ENCODE data around the gene C1orf159. TPM values are rescaled to one million over a fixed set of nuclear protein-coding genes. Genes with fewer than 3 reads are reported as not detected.
A peak's percentile ranks its signal among the peaks of the same experiment; 100 is the strongest.
"Not testable (repeated sequence)": the region's sequence is repeated elsewhere in the genome, so short reads cannot be mapped to it uniquely, and the experiment has no call there.

The C1orf159 gene
- total RNA-seq, 1 donor from 2014 or later: 20.2 TPM

DNA sequence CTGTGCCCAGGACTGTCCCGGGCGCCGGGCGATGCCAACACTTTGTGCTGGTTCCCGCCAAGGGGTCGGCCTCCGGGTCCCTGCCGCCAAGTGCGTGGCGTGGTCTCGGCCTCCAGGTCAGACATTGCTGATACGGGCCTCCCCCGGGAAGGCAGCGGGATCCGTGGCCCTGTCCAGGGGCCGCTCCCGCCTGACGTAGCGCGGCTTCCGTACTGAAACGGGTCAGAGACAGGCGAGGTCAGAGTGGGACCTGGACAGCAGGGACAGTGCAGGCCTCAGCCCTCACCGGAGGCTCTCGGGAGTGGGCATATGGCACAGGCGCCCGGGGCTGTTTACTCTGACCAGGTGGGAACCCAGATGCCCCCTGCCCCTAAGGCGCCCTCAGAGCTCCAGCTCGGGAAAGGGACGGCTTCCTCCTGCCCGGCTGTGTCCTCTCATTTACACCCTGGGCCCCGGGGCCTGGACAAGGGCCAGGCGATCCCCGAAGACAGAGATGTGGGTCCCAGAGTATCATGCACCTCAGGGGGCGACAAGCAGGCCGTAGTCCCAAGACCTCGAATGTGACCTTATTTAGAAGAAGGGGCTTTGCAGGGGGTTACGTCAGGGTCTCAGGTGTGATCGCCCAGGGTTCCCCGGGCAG lies 33.0 kb downstream of the C1orf159 start:
- H3K4me3 ChIP-seq (ENCODE audit: low read depth, low read length): no peak overlapping the region
- TF ChIP-seq, protein P1, sequence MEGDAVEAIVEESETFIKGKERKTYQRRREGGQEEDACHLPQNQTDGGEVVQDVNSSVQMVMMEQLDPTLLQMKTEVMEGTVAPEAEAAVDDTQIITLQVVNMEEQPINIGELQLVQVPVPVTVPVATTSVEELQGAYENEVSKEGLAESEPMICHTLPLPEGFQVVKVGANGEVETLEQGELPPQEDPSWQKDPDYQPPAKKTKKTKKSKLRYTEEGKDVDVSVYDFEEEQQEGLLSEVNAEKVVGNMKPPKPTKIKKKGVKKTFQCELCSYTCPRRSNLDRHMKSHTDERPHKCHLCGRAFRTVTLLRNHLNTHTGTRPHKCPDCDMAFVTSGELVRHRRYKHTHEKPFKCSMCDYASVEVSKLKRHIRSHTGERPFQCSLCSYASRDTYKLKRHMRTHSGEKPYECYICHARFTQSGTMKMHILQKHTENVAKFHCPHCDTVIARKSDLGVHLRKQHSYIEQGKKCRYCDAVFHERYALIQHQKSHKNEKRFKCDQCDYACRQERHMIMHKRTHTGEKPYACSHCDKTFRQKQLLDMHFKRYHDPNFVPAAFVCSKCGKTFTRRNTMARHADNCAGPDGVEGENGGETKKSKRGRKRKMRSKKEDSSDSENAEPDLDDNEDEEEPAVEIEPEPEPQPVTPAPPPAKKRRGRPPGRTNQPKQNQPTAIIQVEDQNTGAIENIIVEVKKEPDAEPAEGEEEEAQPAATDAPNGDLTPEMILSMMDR (conservative IDR thresholded peaks at IDR 0.05; ENCODE audit: low read depth, low read length): no peak
- DNase-seq (ENCODE audit: low read depth): no peak

DNA sequence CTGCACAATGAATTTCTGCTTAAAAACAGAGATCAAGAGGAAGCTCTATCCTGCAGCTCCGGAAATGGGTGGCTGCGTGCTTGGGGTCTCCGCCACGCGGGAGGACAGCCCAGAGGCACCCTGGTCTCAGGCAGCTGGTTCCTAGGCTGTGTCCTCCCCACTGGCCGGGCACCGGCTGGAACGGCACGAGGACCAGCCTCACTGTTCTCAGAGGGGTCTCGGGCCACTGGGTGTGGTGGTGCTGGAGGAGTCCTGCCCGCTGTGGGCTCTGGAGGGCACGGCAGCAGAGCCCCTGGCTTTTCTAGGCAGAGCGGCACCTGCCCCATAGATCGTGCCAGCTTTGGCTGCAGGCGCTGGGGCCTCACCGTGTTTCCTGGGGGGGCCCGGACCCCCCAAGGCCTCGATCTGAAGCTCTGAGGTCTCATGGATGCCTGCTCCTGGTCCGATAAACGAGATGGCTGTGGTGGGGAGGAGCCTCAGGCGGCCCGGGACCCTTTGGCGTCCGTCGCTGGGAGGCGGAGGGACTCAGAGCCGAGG lies 33.6 kb downstream of the C1orf159 start:
- TF ChIP-seq, protein P1 (conservative IDR thresholded peaks at IDR 0.05; ENCODE audit: low read depth, low read length): no peak
- DNase-seq (ENCODE audit: low read depth): no peak
- H3K4me3 ChIP-seq (ENCODE audit: low read depth, low read length): no peak overlapping the region

DNA sequence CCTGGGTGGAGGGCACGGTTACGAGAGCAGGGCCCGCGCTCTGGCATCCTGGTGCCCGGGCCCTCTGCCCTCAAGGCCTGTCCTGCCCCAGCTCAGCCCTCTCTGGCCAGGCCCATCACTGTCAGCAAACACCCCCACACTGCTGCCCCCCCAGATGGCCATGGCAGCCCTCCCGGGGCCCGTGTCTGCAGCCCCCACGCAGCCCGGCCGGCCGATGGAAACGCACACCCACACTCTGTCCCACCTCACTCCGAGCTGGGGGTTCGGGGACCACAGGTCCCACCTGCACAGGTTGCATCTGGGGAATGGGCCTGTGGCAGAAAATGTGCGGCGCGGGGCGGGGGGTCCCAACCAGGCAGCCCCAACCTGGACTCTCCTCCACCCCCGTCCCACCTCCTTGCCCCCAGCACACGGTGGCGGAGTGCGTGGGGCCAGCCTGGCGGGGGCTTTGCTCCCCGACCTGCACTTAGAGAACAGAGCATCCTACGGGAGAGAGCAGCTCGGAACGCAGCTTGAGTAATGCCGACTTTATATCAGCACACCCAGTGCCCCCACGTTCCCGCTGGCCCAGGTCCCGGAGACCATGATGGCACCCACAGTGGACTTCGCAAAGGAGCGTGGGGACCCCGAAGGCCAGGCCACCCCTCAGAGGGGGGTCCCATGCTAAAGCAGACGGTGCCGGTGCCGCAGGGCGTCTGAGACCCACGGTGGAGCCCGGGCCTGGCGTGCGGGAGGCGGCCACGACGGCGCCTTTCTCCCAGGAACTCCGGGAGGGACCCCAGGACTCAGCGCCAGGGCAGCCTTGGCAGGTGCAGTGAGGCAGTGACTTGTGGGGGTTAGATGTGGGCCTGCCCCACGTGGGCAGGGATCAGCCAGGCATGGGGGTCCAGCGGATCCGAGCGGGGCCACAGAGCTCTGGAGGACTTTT lies 34.3 kb downstream of the C1orf159 start:
- TF ChIP-seq, protein P1 (conservative IDR thresholded peaks at IDR 0.05; ENCODE audit: low read depth, low read length): no peak
- no peak for DNase-seq (ENCODE audit: low read depth)
- H3K4me3 ChIP-seq (ENCODE audit: low read depth, low read length): no peak overlapping the region

DNA sequence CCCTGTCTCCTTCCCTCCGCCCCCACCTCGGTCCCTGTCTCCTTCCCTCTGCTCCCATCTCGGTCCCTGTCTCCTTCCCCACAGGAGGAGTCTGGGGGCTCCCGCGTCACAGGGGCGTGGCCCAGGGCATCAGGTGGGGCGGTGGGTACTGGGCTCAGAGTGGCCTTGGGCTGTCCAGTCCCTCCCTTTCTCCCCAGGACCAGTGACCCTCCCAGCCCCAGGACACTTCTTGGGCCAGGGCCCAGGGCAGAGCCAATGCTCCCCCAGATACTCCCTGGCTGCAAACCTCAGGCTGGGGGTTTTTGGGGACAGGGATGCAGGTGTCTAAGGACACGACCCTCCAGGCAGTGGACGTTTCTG lies 35.0 kb downstream of the C1orf159 start:
- TF ChIP-seq, protein P1 (conservative IDR thresholded peaks at IDR 0.05; ENCODE audit: low read depth, low read length): no peak
- H3K4me3 ChIP-seq (ENCODE audit: low read depth, low read length): no peak overlapping the region
- DNase-seq (ENCODE audit: low read depth): no peak

DNA sequence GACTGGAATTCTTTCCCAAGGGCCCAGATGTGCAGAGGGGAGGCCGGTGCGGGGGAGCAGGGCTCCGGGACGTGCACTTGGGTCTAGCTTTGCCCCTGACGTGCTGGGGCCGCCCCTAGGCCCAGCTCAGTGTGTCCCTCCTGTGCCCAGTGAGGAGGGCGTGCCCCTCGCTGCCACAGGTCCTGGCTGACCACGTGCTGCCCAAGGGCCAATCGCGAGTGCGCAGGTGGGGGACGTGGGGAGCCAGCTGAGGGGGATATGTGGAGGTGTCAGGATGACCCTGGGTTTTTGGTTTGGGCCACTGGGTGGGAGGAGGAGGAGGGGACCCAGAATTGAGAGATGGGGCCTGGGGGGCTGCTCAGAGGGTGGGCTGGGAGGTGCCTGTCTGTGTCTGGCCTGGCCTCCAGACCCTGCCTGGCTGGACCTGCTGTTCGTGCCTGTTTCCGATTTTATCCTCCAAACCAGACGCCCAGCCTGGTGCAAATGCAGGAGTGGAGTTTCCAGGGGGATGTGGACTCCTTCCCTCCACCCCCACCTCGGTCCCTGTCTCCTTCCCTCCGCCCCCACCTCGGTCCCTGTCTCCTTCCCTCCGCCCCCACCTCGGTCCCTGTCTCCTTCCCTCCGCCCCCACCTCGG lies 35.6 kb downstream of the C1orf159 start:
- TF ChIP-seq, protein P1 (conservative IDR thresholded peaks at IDR 0.05; ENCODE audit: low read depth, low read length): no peak
- no peak for DNase-seq (ENCODE audit: low read depth)

DNA sequence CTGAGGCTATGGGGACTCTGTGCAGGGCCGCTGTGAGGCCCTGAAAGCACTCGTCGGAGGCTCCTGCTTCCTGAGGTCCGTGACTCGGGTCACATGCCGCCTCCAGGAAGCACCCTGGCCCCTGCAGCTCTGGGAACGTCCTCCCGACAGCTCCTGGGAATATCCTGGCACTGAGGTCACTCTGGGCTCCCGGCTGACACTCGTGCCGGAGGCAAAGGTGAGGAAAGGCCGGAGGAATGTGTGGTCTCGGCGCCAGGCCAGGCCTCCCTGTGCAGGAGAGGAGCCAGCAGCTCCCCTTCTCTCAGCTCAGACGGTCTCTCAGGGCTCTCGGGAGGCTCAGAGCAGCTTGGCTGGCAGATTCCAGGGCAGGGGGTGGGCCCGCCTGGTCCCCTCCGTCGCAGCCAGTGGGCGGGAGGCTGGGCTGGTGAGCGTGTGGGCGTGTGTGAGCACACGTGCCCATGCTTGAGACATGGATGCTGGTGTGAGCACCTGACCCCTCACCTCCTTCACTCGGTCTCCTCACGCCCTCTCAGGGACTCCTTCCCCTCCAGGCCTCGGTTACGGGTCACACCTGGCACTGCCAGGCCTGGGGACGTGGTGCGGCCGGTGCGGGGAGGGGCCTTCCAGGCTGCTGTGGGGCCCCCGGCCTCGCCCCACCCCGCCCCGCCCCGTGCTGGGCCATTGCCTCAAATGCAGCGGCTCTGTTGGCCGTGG lies 36.3 kb downstream of the C1orf159 start:
- H3K4me3 ChIP-seq (ENCODE audit: low read depth, low read length): peak overlapping the region; percentile 44
- peak; percentile 74 for DNase-seq (ENCODE audit: low read depth)
- TF ChIP-seq, protein P1 (conservative IDR thresholded peaks at IDR 0.05; ENCODE audit: low read depth, low read length): no peak

More for the DNA sequence above, 35.6 kb downstream of the C1orf159 start:
- H3K4me3 ChIP-seq (ENCODE audit: low read depth, low read length): peak overlapping the region; percentile 44

DNA sequence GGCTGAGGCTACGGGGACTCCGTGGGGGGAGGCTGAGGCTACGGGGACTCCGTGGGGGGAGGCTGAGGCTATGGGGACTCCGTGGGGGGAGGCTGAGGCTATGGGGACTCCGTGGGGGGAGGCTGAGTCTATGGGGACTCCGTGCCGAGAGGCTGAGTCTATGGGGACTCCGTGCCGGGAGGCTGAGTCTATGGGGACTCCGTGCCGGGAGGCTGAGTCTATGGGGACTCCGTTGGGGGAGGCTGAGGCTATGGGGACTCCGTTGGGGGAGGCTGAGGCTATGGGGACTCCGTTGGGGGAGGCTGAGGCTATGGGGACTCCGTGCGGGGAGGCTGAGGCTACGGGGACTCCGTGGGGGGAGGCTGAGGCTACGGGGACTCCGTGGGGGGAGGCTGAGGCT lies 38.5 kb downstream of the C1orf159 start:
- DNase-seq (ENCODE audit: low read depth); H3K4me3 ChIP-seq (ENCODE audit: low read depth, low read length): not testable (repeated sequence)
